SK-N-DZ (cell line): ENCODE data around the gene FKBP15.
A peak's percentile ranks its signal among the peaks of the same experiment; 100 is the strongest.
"Not testable (repeated sequence)": the region's sequence is repeated elsewhere in the genome, so short reads cannot be mapped to it uniquely, and the experiment has no call there.

Experiments
- DNase-seq: peaks from one replicate; pipeline ENCODE4 v3.0.0-alpha.2; 2015; ENCODE audit warnings: low spot score

The FKBP15 gene

DNA sequence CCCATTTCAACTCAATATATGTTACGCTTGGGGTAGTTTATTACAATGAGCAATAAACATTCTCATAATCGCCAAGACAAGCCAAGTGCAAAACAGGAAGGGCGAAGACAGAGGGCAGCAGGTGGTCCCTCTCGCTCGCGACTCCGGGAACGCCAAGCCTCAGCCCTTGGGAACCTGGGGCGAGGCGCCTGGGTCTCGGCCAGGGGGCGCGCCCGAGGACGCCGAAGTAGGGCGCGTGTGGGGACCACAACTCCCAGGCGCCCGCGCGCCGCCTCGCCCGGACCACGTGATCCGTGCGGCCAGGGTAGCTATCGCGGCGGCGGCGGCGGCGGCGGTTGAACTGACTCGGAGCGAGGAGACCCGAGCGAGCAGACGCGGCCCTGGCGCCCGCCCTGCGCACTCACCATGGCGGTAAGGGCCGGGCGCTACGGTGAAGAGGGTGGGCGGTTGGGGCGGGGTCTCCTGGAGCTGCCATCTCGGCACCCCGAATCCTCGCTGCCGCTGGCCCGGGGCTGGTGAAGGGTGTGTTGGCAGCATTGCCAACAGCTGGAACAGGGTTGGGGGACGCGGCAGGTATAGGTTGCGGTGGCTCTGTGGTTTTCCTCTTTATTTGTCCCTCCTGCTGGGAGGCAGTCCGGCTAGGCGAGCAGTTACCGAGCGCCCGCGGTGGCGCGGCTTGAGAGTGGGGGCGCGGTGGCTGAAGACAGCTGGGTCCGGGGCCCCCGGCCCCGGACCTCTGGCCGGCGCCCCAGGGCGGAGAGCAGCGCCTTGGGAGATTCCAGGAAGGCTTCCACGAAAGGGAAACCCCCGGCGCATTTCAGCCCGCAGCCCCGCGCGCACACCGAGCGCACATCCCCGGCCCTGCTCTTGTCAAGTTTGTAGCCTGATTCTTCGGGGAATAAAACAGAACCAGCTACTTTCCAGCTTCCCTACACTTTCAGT is 70.1 kb downstream of the FKBP15 start, which contains the start of gene SLC31A2:
Gene SLC31A2, plus strand, starts transcription at position 338 of the 942 bp plus-strand sequence. Its CDS starts 68 bp downstream, at position 406.
- DNase-seq, result peak; percentile 92

DNA sequence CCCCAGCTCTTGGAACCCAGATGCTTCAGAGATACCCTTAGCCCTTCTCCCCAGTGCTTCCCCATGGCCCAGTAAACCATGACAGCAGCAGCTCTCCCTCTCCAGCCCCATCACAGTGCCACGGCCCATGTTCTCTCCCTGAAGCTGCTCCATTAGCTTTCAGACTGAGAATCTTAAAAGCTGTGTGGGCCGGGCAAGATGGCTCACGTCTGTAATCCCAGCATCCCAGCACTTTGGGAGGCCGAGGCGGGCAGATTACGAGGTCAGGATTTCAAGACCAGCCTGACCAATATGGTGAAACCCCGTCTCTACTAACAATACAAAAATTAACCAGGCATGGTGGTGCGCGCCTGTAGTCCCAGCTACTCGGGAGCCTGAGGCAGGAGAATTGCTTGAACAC is 71.5 kb downstream of the FKBP15 start:
- DNase-seq, result not testable (repeated sequence)

DNA sequence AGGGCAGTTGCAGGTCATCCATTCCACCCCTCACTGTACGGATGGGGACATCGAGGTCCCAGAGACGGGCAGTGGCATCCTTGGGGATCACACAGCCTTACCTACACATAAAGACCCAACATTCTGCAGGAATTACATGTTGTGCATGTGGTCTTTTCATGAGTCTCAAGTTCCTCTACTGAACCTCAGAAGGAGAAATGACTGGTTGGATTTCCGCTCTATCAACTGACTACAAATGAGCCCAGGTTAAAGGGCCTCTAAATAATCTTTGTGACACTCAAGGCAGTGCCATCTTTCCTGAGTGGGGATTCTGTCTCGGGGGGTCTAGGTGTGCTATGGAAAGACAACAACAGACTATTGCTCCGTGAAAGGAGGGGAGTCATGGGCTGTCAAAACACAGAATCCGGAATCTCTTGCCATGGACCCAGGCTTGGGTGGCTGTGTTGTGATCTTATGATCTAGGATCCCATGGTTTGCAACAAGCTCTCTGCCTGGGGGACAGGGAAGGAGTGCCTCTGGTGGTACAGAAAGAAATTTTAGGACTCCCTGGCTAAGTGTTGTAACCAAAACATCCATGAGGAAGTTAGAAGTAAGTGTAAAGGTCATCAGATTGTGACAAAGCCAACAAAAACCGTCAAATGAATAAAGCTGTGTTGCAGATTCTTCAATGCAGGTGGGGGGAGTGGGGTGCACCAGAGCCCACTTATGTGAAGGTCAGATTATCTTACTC is 72.1 kb downstream of the FKBP15 start:
- DNase-seq, result no peak

DNA sequence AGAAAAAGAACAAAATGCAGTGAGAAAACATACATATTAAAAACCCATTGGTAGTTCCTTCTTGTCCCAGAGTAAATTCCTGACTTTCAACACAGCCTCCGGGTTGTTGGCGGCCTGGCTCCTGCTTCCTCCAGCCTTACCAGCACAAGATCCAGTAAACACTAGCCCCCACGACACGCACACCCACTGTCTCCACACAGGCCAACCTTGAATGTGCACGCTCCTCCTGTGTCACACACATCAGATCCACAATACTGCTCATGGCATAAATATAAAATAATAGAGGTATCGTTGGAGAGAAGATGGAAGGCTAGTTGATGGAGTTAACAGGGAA is 72.7 kb downstream of the FKBP15 start:
- no peak for DNase-seq

DNA sequence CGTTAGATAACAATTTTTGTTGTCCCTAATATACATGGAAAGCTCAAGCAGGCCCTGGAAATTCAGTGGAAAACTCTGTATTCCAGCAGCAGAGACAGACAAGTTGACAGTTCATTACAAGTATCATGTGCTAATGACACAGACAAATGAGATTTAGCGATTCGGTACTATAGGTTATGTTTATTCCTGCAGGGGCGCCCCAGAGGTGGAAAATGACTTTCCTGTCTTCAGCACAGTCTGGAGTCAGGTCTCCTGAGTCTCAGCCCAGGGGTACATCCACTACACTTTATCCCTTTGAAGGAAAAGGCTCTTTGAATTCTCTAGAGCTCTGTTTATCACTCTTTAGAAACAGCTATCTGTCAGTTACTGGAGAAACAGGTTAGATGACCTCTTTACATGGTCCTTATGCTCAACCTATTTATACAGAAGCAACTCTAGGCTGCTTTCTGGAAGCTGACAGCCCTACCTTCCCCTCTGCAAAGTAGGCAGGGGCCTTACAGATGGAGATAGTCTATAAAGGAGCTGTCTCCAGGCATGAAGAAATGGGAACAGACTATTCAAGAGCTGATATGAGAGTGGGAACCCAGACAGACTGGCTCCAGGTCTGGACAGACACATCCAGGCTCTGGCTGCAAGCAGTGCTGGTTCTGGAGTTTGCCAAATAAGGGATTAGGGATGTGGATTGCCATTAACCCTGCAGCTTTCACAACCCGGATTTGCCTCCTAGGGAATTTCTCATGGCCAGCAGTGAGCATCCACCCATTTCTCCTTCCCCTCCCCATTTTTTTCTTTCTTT is 77.4 kb downstream of the FKBP15 start:
- DNase-seq, result no peak

DNA sequence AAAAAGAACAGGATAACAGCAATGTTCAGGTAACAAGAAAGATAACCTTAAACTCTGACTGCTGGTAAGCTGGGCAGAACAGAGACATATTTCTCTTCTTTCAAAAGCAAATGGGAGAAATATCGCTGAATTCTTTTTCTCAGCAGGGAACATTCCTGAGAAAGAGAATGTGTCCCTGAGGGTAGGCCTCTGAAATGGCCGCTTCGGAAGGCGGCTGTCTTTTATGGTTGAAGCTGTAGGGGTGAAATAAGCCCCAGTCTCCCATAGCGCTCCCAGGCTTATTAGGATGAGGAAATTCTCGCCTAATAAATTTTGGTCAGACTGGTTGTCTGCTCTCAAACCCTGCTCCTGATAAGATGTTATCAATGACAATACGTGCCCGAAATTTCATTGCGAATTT is 80.2 kb downstream of the FKBP15 start:
- DNase-seq, result not testable (repeated sequence)

DNA sequence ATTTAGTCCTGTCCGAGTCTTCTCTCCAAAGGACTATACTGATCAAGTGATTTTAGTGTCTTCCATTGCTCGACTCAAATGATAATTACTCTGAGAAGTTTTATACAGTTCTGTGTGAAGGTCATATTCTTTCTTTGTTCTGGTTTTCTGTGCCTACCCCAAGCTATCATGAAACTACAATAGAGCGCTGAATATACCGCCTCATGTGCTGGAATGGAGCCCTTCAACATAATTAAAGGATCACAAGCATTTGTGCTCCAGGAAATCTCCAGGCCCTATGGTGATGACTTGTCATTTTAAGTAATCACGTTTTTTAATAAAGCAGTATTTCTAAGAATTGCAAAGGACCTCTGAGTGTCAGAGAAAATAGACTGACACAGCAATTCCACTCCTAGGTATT is 81.1 kb downstream of the FKBP15 start:
- DNase-seq, result no peak

DNA sequence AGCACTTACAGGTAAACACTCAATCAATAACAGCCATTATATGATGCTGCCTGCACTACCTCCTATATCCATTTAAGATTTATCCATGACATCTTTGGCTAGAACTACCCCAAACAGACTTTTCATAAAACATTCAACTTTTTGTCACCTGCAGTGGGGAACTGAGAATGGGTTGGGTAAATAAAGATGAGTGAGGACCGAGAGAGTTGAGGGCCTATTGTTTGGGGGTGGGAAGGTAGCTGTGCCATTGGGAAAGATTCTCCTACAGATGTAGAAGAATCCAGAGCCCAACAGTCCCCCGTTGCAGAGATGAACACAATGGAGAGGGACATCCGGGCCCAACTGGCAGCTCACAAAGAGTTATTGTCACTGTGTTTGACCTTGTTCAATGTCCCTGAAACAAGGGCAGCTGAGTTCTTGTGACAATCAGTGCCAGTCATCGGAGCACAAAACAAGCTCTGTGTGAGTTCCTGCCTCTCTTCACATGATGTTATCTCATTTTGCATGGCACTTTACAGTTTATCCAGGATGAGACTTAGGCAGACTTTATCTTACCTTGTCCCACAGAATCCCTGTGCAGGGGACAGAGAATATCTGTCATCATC is 81.8 kb downstream of the FKBP15 start:
- DNase-seq, result no peak

DNA sequence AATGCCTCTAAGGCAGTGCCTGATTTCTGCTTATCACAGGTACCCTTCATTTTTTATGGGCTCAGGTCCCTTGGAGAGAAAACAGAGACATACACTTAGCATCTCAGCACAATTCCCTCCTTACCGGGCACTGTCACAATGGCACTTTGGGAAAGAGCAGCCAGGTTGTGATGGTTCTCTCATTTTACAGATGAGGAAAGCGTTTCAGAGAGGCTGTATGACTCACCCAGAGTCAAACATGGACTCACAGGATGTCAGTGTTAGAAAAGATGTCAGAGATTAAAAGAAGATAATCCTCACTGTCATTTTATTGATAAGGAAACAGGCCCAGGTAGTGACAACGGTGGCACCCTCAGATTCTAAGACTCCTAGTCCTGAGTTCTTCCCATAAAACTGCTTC is 82.3 kb downstream of the FKBP15 start:
- DNase-seq, result no peak

DNA sequence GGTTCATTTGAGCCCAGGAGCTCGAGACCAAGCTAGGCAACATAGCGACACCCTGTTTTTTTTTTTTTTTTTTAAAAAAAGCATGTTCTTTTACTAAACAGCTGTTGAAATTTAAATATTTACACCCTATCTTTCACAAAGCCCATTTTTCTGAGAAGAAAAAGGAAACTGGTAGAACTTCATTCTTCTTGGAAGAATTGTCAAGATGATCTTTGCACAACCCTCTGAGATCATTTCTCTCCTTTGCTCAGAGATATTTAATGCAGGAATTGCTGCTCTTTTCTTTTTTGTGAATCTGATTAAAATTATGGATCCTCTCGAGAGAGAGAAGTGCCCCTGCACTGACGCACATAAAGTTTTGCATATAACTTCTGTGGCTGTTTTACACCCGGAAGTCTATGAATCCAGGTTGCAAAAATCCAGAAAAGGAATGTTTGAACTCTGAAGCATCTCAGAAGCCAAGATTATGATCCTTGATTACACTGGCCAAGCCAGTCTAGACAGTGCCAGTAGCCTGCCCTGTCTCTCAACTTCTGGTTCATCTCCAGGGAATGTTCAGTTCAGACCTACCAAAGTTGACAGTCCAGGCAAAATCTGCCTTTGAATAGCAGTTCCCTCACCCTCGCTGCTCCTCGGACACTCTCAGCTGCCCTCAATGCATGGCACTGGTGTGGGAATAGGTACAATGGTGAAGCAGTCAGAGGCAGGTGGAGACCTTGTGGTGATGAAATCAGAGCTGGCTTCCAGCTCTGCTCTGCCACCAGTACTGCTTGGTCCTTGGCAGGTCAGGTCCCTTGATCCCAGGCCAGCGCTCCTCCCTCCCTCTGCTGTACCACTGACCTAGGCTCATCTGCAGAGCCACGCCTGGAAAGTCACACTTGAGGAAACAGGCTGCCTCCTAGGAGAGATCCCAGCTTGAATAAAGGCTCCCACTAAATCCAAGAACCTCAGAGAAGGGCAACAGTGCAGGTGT is 83.6 kb downstream of the FKBP15 start:
- no peak for DNase-seq

DNA sequence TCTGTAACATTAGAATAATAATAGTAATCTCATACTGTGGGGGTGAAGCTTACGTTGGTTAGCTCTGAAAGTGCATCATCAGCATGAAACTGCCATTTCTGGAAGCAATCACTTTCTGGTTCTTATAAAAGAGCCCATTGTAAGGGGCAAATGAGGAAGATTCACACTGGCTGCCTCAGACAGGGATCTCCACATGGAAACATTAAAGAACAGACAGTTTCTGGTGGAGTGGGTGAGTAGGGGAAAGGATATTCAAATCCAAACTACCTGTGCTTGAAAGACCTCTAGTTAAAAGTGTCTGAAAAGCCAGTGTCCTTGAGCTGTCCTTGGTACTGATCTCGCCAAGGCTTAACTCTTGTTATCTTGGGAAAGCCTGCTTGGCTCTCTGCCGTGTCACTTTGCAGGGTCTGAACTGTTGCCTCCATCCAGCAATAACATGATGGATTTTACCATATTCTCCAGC is 89.4 kb downstream of the FKBP15 start:
- DNase-seq, result no peak

DNA sequence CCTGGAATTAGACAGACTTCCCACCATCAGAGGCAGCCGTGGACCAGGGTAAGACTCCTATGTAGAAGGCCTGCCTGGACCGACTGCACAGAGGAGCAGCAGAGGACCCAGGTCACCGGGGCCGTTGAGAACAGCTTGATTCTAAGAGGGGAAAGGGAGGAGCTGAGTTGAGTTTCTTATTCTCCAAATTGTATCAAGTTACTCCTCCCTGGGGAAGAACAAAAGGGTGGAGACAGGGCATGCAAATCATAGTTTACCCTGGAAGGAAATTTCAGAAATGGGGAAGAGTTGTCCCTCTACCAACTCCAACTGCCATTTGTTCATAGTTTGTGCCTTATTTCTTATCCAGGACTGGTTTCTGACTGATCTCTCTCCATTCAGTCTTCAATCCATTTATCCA is 91.2 kb downstream of the FKBP15 start:
- DNase-seq, result no peak

DNA sequence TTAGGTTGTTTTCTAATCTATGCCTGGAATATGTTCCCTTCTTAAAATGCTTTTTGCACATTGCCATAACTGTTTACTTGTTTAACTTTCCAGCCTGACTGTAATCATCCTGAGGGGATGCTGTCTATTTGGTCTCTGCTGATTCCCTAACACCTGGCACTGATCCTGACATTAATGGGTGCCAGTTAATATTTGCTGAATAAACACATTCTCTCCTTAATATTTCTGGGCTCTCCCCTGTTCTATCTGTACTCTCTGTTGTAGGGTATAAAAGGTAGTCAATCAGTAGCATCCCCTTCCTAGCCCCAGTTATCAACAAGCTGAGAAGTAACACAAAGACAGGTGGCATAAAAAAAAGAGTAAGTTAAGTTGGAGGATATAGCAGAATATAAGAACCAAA is 91.6 kb downstream of the FKBP15 start:
- DNase-seq, result no peak

DNA sequence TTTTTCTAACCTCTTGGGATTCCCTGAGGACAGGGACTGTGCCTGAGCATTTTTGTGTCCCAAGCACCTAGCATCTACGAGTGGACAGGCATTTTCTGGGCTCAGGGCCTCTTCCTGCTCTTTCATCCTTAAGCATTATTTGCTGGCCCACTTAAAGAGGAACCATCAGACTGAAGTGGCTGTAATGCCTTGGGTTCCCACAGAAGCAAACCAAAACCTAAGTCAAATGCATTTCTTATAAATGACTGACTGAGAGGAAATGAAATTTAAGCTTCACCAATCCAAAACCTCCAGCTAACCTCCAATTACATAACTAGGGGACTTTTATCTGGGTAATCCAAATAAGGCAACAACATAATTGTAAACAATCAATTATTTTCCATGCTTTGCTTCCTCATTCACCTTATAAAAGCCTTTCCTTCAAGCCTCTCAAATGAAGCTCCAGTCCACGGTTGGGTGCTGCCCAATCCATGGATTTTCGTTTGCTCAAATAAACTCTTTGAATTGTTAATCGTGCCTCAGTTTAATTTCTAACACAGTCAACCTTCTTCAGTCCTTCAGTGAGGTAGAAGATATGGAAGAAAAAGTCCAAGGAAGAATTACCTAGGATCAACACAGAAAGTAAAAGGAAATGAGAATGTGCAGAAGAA is 95.6 kb downstream of the FKBP15 start:
- DNase-seq, result no peak

DNA sequence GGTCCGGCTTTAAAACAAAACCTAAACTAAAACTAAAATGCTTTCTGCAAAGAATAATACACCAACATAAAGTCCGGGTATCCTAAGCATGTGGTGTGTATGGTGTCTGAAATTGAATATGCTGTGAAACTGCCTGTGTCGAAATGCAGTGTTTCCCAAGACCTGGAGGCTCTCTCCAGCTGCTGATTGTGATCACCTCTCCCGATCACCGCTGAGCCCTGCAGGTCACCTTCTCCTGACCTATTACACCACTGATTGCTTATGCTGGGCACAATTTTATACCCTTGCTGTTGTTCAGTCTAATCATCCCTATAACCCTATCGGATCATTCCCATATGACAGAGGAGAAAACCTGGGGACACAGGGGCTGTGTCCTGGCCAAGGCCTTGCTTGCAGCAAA is 102.2 kb downstream of the FKBP15 start:
- DNase-seq, result not testable (repeated sequence)
